HepG2 (cell line): ENCODE data around the gene CLIP2. TPM values are rescaled to one million over a fixed set of nuclear protein-coding genes. Genes with fewer than 3 reads are reported as not detected.
A peak's percentile ranks its signal among the peaks of the same experiment; 100 is the strongest.

Source experiments
- ARHGAP35 ChIP-seq: sonication (generic); formaldehyde crosslinking; IDR thresholded peaks from 2 replicates; pipeline ENCODE4 v1.9.0; 2022; ENCODE audit warnings: mild to moderate bottlenecking, inconsistent platforms, moderate library complexity, missing genetic modification reagents, borderline replicate concordance
- CEBPB ChIP-seq: IDR thresholded peaks from 2 replicates; pipeline ENCODE4 v1.6.1; 2011; ENCODE audit warnings: low read depth, low read length, improper control_type of control experiment, borderline replicate concordance
- DBP ChIP-seq: sonication (generic); formaldehyde crosslinking; IDR thresholded peaks from 2 replicates; pipeline ENCODE4 v1.4.0; 2020; ENCODE audit warnings: missing genetic modification reagents; ENCODE audit errors: not compliant biosample characterization
- FOXA3 ChIP-seq: IDR thresholded peaks from 2 replicates; pipeline ENCODE4 v1.6.1; 2016; ENCODE audit warnings: missing genetic modification reagents, missing compliant biosample characterization
- FOXO1 ChIP-seq: sonication (generic); formaldehyde crosslinking; IDR thresholded peaks from 2 replicates; pipeline ENCODE4 v1.4.0; 2020; ENCODE audit warnings: missing genetic modification reagents
- GMEB2 ChIP-seq: IDR thresholded peaks from 2 replicates; pipeline ENCODE4 v1.6.1; 2016; ENCODE audit warnings: missing biosample characterization, missing genetic modification reagents, low read depth
- HOXA7 ChIP-seq: sonication (generic); formaldehyde crosslinking; IDR thresholded peaks from 2 replicates; pipeline ENCODE4 v1.8.1; 2022; ENCODE audit warnings: mild to moderate bottlenecking, missing genetic modification reagents, moderate library complexity
- KDM5B ChIP-seq: sonication (generic); formaldehyde crosslinking; IDR thresholded peaks from 2 replicates; pipeline ENCODE4 v1.4.0; 2020; ENCODE audit warnings: missing genetic modification reagents, mild to moderate bottlenecking, borderline replicate concordance
- KLF9 ChIP-seq: IDR thresholded peaks from 2 replicates; pipeline ENCODE4 v1.6.1; 2016; ENCODE audit warnings: low read depth
- LBX2 ChIP-seq: sonication (generic); formaldehyde crosslinking; IDR thresholded peaks from 2 replicates; pipeline ENCODE4 v1.5.0; 2020; ENCODE audit warnings: missing genetic modification reagents, mild to moderate bottlenecking, borderline replicate concordance
- MATR3 ChIP-seq: sonication (generic); formaldehyde crosslinking; IDR thresholded peaks from 2 replicates; pipeline ENCODE4 v1.4.0; 2020; ENCODE audit warnings: missing genetic modification reagents
- MED1 ChIP-seq: sonication (generic); formaldehyde crosslinking; IDR thresholded peaks from 2 replicates; pipeline ENCODE4 v1.4.0; 2020; ENCODE audit warnings: missing genetic modification reagents
- NAIF1 ChIP-seq: sonication (generic); formaldehyde crosslinking; IDR thresholded peaks from 2 replicates; pipeline ENCODE4 v1.5.0; 2020; ENCODE audit warnings: mild to moderate bottlenecking, missing genetic modification reagents, borderline replicate concordance
- NFE2L1 ChIP-seq: sonication (generic); formaldehyde crosslinking; IDR thresholded peaks from 2 replicates; pipeline ENCODE4 v1.4.0; 2020; ENCODE audit warnings: missing genetic modification reagents, mild to moderate bottlenecking, borderline replicate concordance
- RFX1 ChIP-seq: fragments of 450-650 bp; IDR thresholded peaks from 2 replicates; pipeline ENCODE4 v1.6.1; 2017
- SAFB2 ChIP-seq: sonication (generic); formaldehyde crosslinking; IDR thresholded peaks from 2 replicates; pipeline ENCODE4 v1.5.1; 2020; ENCODE audit warnings: missing genetic modification reagents, low read depth, mild to moderate bottlenecking, borderline replicate concordance
- SNAPC5 ChIP-seq: sonication (generic); formaldehyde crosslinking; IDR thresholded peaks from 2 replicates; pipeline ENCODE4 v1.8.1; 2023; ENCODE audit warnings: mild to moderate bottlenecking, missing genetic modification reagents, borderline replicate concordance
- SRSF9 ChIP-seq: fragments of 200-400 bp; formaldehyde crosslinking; IDR thresholded peaks from 2 replicates; pipeline ENCODE4 v1.6.1; 2018; ENCODE audit warnings: borderline replicate concordance, mild to moderate bottlenecking, low read depth, low read length; ENCODE audit not compliant: insufficient read depth, poor library complexity, severe bottlenecking
- TFDP2 ChIP-seq: sonication (generic); formaldehyde crosslinking; IDR thresholded peaks from 2 replicates; pipeline ENCODE4 v1.4.0; 2020; ENCODE audit warnings: missing genetic modification reagents
- U2AF2 ChIP-seq: fragments of 200-400 bp; formaldehyde crosslinking; IDR thresholded peaks from 2 replicates; pipeline ENCODE4 v1.6.1; 2017; ENCODE audit warnings: low read depth, mild to moderate bottlenecking, low read length
- ZNF253 ChIP-seq: sonication (generic); formaldehyde crosslinking; IDR thresholded peaks from 2 replicates; pipeline ENCODE4 v1.8.0; 2022; ENCODE audit warnings: mild to moderate bottlenecking, missing genetic modification reagents, borderline replicate concordance
- ZNF468 ChIP-seq: sonication (generic); formaldehyde crosslinking; IDR thresholded peaks from 2 replicates; pipeline ENCODE4 v1.8.0; 2022; ENCODE audit warnings: mild to moderate bottlenecking, moderate library complexity, missing genetic modification reagents
- ZNF558 ChIP-seq: sonication (generic); formaldehyde crosslinking; IDR thresholded peaks from 2 replicates; pipeline ENCODE4 v1.9.0; 2022; ENCODE audit warnings: mild to moderate bottlenecking, missing genetic modification reagents, borderline replicate concordance
- ZNF737 ChIP-seq: sonication (generic); formaldehyde crosslinking; IDR thresholded peaks from 2 replicates; pipeline ENCODE4 v1.5.0; 2020; ENCODE audit warnings: missing genetic modification reagents, mild to moderate bottlenecking, borderline replicate concordance
- ZNF770 ChIP-seq: sonication (generic); formaldehyde crosslinking; IDR thresholded peaks from 2 replicates; pipeline ENCODE4 v1.5.0; 2020; ENCODE audit warnings: mild to moderate bottlenecking, missing genetic modification reagents
- polyA plus RNA-seq, 8 experiments: library from polyadenylated mRNA; depleted of rRNA in 3 of 8; stranded (reverse) in 7 of 8; unstranded in 1 of 8; fragments of >200 nt; fragmentation: Illumina TruSeq in 4 of 8; extraction: Trizol in 4 of 8; gene quantifications; 2 replicates each; pipeline versions ENCODE4 v1.2.1 to v1.2.3, GENCODE V29; 2011 to 2016; ENCODE audit warnings: low read depth in 4 of 8, missing spikeins in 1 of 8, mixed read lengths in 1 of 8; ENCODE audit not compliant: insufficient read depth in 1 of 8
- total RNA-seq, 5 experiments: library from RNA; depleted of rRNA; stranded (reverse); fragments of >200 nt; fragmentation: Illumina TruSeq; extraction: Trizol; gene quantifications; 2 replicates each; pipeline ENCODE4 v1.2.3, GENCODE V29; 2016; ENCODE audit warnings: low read depth in 1 of 5

Gene CLIP2
- total and polyA plus RNA-seq, 2 of the 13 experiments (the other 11 are each of a cell fraction or from before 2014, with no cell fraction given): 6.5 to 17.4 TPM

GRCh38 chr7:74269757-74270277 lies 19.4 kb upstream of the CLIP2 start (continued):
- TF ChIP-seq DBP (CRISPR knock-in tag) (no peak), ZNF253 (CRISPR knock-in tag) (no peak), ZNF737 (CRISPR knock-in tag) (no peak), GMEB2 (CRISPR knock-in tag) (no peak), SRSF9 (no peak), U2AF2 (no peak), ZNF468 (CRISPR knock-in tag) (no peak), SNAPC5 (CRISPR knock-in tag) (no peak), ZNF770 (CRISPR knock-in tag) (peak; percentile 20; the same call in 1 of the 2 replicates), NFE2L1 (no peak), TFDP2 (no peak), RFX1 (no peak), NAIF1 (CRISPR knock-in tag) (no peak), KLF9 (CRISPR knock-in tag) (no peak), LBX2 (no peak), CEBPB (peak; percentile 53; the same call in 1 of the 2 replicates), FOXO1 (CRISPR knock-in tag) (no peak), SAFB2 (no peak), KDM5B (CRISPR knock-in tag) (no peak), ZNF558 (no peak), ARHGAP35 (CRISPR knock-in tag) (no peak), HOXA7 (no peak), FOXA3 (CRISPR knock-in tag) (peak; percentile 37; the same call in 1 of the 2 replicates), MED1 (CRISPR knock-in tag) (no peak; the same call in 1 of the 2 replicates), MATR3 (no peak)
